ENCODE measurements around the gene RAPGEF5. TPM values are rescaled to one million over a fixed set of nuclear protein-coding genes. Genes with fewer than 3 reads are reported as not detected.

Gene RAPGEF5
- polyA plus RNA-seq, 1 donor (not counting 4 experiments of a cell fraction or from before 2014, with no cell fraction given), result 2.1 TPM

DNA sequence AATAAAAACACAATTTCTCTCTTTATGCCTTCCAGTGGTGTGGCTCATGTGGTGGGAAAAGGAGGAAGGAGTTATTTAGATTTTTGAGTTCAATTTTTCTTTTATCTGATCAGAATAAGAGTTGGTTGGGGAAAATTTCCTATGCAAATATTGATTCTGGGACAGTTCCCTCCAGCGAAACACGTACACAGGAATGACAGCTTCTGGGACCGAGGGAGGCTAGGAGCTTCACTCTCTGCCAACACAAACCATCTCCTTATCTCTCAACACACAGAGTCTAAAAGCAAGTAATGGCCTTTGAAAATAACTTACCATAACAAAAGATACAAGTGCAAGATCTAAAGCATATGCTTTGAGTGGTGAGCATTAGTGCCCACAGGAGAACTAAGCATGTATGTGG is 122.7 kb downstream of the RAPGEF5 start:
- Histone ChIP-seq H2AFZ (ENCODE audit: control insufficient read depth, low read length) (no peak overlapping the region), H3K36me3 (ENCODE audit: control insufficient read depth in 2 of 2, extremely low read depth in 1 of 2, insufficient read depth in 2 of 2, low read length in 2 of 2) (no peaks in the 10 kb centered on the region), H3K79me2 (ENCODE audit: control insufficient read depth, insufficient read depth, low read length) (no peaks in the 10 kb centered on the region), H3K4me1 (ENCODE audit: control insufficient read depth, extremely low read depth, insufficient read depth, low read length) (no peaks in the 10 kb centered on the region), H3K9me1 (ENCODE audit: control insufficient read depth, extremely low read depth, insufficient read depth, low read length) (no peaks in the 10 kb centered on the region), H3K27ac (ENCODE audit: control insufficient read depth, insufficient read depth, low read length) (no peak overlapping the region), H3K4me3 (ENCODE audit: control insufficient read depth in 2 of 3, extremely low read depth in 1 of 3, insufficient read depth in 2 of 3, low read depth in 1 of 3, low read length in 3 of 3) (no peak overlapping the region), H3K4me2 (ENCODE audit: control insufficient read depth, extremely low read depth, insufficient read depth, low read depth, low read length) (no peak overlapping the region), H3K9me3 (ENCODE audit: control insufficient read depth, low read depth, low read length) (no peaks in the 10 kb centered on the region), H3K27me3 (ENCODE audit: control insufficient read depth, extremely low read depth, insufficient read depth, low read length) (no peaks in the 10 kb centered on the region), H3K9ac (ENCODE audit: control insufficient read depth, extremely low read depth, insufficient read depth, low read length) (no peak overlapping the region), H4K20me1 (ENCODE audit: control insufficient read depth, extremely low read depth, insufficient read depth, low read length) (no peaks in the 10 kb centered on the region)
- dilution Hi-C loops (cut with MboI; ENCODE audit: extremely low pct_ligation_motif_present, low sequenced_read_pairs), result no loop called here
- FAIRE-seq (no peak), DNase-seq (ENCODE audit: low read depth, low spot score) (no peak)
- TF ChIP-seq, protein P1, sequence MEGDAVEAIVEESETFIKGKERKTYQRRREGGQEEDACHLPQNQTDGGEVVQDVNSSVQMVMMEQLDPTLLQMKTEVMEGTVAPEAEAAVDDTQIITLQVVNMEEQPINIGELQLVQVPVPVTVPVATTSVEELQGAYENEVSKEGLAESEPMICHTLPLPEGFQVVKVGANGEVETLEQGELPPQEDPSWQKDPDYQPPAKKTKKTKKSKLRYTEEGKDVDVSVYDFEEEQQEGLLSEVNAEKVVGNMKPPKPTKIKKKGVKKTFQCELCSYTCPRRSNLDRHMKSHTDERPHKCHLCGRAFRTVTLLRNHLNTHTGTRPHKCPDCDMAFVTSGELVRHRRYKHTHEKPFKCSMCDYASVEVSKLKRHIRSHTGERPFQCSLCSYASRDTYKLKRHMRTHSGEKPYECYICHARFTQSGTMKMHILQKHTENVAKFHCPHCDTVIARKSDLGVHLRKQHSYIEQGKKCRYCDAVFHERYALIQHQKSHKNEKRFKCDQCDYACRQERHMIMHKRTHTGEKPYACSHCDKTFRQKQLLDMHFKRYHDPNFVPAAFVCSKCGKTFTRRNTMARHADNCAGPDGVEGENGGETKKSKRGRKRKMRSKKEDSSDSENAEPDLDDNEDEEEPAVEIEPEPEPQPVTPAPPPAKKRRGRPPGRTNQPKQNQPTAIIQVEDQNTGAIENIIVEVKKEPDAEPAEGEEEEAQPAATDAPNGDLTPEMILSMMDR (optimal IDR thresholded peaks at IDR 0.05 in 1 of 3, IDR thresholded peaks at IDR 0.05 in 1 of 3, conservative IDR thresholded peaks at IDR 0.05 in 1 of 3; ENCODE audit: extremely low read depth in 1 of 3, insufficient read depth in 2 of 3, low read length in 3 of 3), result no peak
- TF ChIP-seq EZH2 (IDR thresholded peaks at IDR 0.05; ENCODE audit: low read length), result no peak

DNA sequence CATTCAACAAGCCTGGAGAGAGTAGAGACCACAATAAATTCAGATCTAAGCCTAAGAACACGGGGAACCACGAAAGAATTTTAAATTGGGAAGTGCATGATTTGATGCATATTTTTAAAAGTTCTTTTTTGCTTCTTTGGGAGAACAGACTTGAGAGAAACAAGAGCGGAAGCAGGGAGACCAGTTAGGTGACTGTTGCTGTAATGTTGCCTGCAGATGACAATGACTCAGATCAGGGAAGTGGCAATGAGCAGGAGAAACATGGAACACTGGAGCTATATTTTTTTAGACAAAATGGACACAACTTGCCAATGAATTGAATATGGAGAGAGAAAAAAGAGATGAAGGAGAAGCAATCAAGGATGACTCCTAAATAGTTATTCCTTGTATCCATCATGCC is 125.1 kb downstream of the RAPGEF5 start:
- DNase-seq (ENCODE audit: low read depth, low spot score) (no peak), FAIRE-seq (no peak)
- dilution Hi-C loops (cut with MboI; ENCODE audit: extremely low pct_ligation_motif_present, low sequenced_read_pairs), result no loop called here
- no peaks in the 10 kb centered on the region for H4K20me1 ChIP-seq (ENCODE audit: control insufficient read depth, extremely low read depth, insufficient read depth, low read length)
- H3K27me3 ChIP-seq (ENCODE audit: control insufficient read depth, extremely low read depth, insufficient read depth, low read length), result no peaks in the 10 kb centered on the region
- H3K9me3 ChIP-seq (ENCODE audit: control insufficient read depth, low read depth, low read length), result no peaks in the 10 kb centered on the region
- H3K4me1 ChIP-seq (ENCODE audit: control insufficient read depth, extremely low read depth, insufficient read depth, low read length), result no peaks in the 10 kb centered on the region
- H3K9me1 ChIP-seq (ENCODE audit: control insufficient read depth, extremely low read depth, insufficient read depth, low read length), result no peaks in the 10 kb centered on the region
- H3K36me3 ChIP-seq (ENCODE audit: control insufficient read depth in 2 of 2, extremely low read depth in 1 of 2, insufficient read depth in 2 of 2, low read length in 2 of 2), result no peaks in the 10 kb centered on the region
- H3K27ac ChIP-seq (ENCODE audit: control insufficient read depth, insufficient read depth, low read length), result no peak overlapping the region
- H3K79me2 ChIP-seq (ENCODE audit: control insufficient read depth, insufficient read depth, low read length), result no peaks in the 10 kb centered on the region
- no peak overlapping the region for H2AFZ ChIP-seq (ENCODE audit: control insufficient read depth, low read length)
- H3K4me3 ChIP-seq (ENCODE audit: control insufficient read depth in 2 of 3, extremely low read depth in 1 of 3, insufficient read depth in 2 of 3, low read depth in 1 of 3, low read length in 3 of 3), result no peak overlapping the region
- H3K9ac ChIP-seq (ENCODE audit: control insufficient read depth, extremely low read depth, insufficient read depth, low read length), result no peak overlapping the region
- TF ChIP-seq, protein P1 (optimal IDR thresholded peaks at IDR 0.05 in 1 of 3, IDR thresholded peaks at IDR 0.05 in 1 of 3, conservative IDR thresholded peaks at IDR 0.05 in 1 of 3; ENCODE audit: extremely low read depth in 1 of 3, insufficient read depth in 2 of 3, low read length in 3 of 3), result no peak
- TF ChIP-seq EZH2 (IDR thresholded peaks at IDR 0.05; ENCODE audit: low read length), result no peak
- H3K4me2 ChIP-seq (ENCODE audit: control insufficient read depth, extremely low read depth, insufficient read depth, low read depth, low read length), result no peak overlapping the region

Measured in keratinocyte (primary cell).